ENCODE measurements around the gene TGM5. TPM values are rescaled to one million over a fixed set of nuclear protein-coding genes. Genes with fewer than 3 reads are reported as not detected.
"Not testable (repeated sequence)": the region's sequence is repeated elsewhere in the genome, so short reads cannot be mapped to it uniquely, and the experiment has no call there.

The TGM5 gene
- total and polyA plus RNA-seq, 2 donors (not counting 3 experiments of a cell fraction or from before 2014, with no cell fraction given): not detected

DNA sequence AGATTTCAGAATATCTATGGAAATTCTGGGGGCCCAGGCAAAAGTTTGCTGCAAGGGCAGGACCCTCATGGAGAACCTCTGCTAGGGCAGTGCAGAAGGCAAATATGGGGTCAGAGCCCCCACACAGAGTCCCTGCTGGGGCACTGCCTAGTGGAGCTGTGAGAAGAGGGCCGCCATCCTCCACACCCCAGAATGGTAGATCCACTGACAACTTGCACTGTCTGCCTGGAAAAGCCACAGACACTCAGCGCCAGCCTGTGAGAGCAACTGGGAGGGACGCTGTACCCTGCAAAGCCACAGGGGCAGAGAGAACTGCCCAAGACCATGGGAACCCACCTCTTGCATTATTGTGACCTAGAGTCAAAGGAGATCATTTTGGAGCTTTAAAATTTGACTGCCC is 67.7 kb downstream of the TGM5 start:
- Histone ChIP-seq H4K20me1 (replicated peaks; ENCODE audit: control insufficient read depth, extremely low read depth, insufficient read depth, low read length) (no peaks in the 10 kb centered on the region), H3K4me2 (ENCODE audit: insufficient read depth, low read length) (no peak overlapping the region), H3K4me1 (ENCODE audit: control insufficient read depth, extremely low read depth, insufficient read depth, low read length) (no peaks in the 10 kb centered on the region), H3K9me1 (replicated peaks; ENCODE audit: control insufficient read depth, extremely low read depth, insufficient read depth, low read length) (no peaks in the 10 kb centered on the region), H3K79me2 (ENCODE audit: control insufficient read depth, insufficient read depth, low read length) (no peaks in the 10 kb centered on the region), H3K9me3 (replicated peaks; ENCODE audit: control insufficient read depth, insufficient read depth, low read length) (no peaks in the 10 kb centered on the region), H3K27ac (ENCODE audit: insufficient read depth, low read depth, low read length) (no peak overlapping the region), H3K36me3 (ENCODE audit: control insufficient read depth in 2 of 2, extremely low read depth in 1 of 2, insufficient read depth in 2 of 2, low read length in 2 of 2) (peaks cover 0 to 3% of the 10 kb centered on the region in 2 experiments), H3K27me3 (ENCODE audit: control insufficient read depth in 2 of 2, insufficient read depth in 2 of 2, low read length in 2 of 2) (no peaks in the 10 kb centered on the region), H3K9ac (replicated peaks; ENCODE audit: extremely low read depth, insufficient read depth, low read length) (no peak overlapping the region), H3K4me3 (replicated peaks in 1 of 3; ENCODE audit: insufficient read depth in 1 of 3, low read depth in 1 of 3, low read length in 3 of 3) (no peak overlapping the region), H2AFZ (ENCODE audit: low read depth, low read length) (no peak overlapping the region)
- ChIA-PET POLR2A (no interaction called here), CTCF (interaction anchor here (2.3 kb wide), 1 partner anchor 9 kb away, joined by 7 read pairs; no protein-coding TSS in a partner anchor)
- FAIRE-seq: no peak
- no peak for DNase-seq (ENCODE audit: low read depth, low spot score)
- no TSS peak for BruUV-seq (replicated peaks)
- TF ChIP-seq EZH2 (IDR thresholded peaks at IDR 0.05; ENCODE audit: borderline replicate concordance, low read depth, low read length, severe bottlenecking) (no peak), GATA2 (IDR thresholded peaks at IDR 0.05; ENCODE audit: insufficient read depth, insufficient read length, low read depth, low read length) (no peak), CTCF (IDR thresholded peaks at IDR 0.05; ENCODE audit: extremely low read depth in 1 of 2, insufficient read depth in 1 of 2, low read depth in 1 of 2, low read length in 2 of 2) (no peak), JUN (IDR thresholded peaks at IDR 0.05; ENCODE audit: borderline replicate concordance, insufficient read depth, insufficient read length, low read depth) (no peak), FOS (IDR thresholded peaks at IDR 0.05; ENCODE audit: borderline replicate concordance, insufficient read depth, low read length) (no peak), MAX (IDR thresholded peaks at IDR 0.05; ENCODE audit: insufficient read depth, insufficient read length) (no peak), MYC (IDR thresholded peaks at IDR 0.05; ENCODE audit: low read depth, low read length) (no peak), POLR2AphosphoS5 (IDR thresholded peaks at IDR 0.05; ENCODE audit: insufficient read depth, low read depth, low read length) (no peak), POLR2A (IDR thresholded peaks at IDR 0.05; ENCODE audit: low read depth, low read length) (no peak)
- intact Hi-C loops (cut with micrococcal nuclease): no loop called here
- dilution Hi-C loops (cut with MboI; ENCODE audit: extremely low pct_ligation_motif_present, low sequenced_read_pairs): no loop called here

DNA sequence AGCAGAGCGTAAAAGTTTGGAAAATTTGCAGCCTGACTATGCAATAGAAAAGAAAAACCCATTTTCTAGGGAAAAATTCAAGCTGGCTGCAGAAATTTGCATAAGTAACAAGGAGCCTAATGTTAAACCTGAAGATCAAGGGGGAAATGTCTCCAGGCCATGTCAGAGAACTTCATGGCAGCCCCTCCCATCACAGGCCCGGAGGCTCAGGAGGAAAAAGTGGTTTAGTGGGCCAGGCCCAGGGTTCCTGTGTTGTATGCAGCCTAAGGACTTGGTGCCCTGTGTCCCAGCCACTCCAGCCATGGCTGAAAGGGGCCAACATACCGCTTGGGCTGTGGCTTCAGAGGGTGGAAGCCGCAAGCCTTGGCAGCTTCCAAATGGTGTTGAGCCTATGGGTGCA is 68.2 kb downstream of the TGM5 start:
- BruUV-seq (replicated peaks); intact Hi-C loops (cut with micrococcal nuclease); dilution Hi-C loops (cut with MboI; ENCODE audit: extremely low pct_ligation_motif_present, low sequenced_read_pairs); H3K9ac ChIP-seq (replicated peaks; ENCODE audit: extremely low read depth, insufficient read depth, low read length); H3K4me3 ChIP-seq (replicated peaks in 1 of 3; ENCODE audit: insufficient read depth in 1 of 3, low read depth in 1 of 3, low read length in 3 of 3); H2AFZ ChIP-seq (ENCODE audit: low read depth, low read length); H3K27ac ChIP-seq (ENCODE audit: insufficient read depth, low read depth, low read length); H3K9me3 ChIP-seq (replicated peaks; ENCODE audit: control insufficient read depth, insufficient read depth, low read length); POLR2A ChIA-PET; H3K9me1 ChIP-seq (replicated peaks; ENCODE audit: control insufficient read depth, extremely low read depth, insufficient read depth, low read length); H3K27me3 ChIP-seq (ENCODE audit: control insufficient read depth in 2 of 2, insufficient read depth in 2 of 2, low read length in 2 of 2); H4K20me1 ChIP-seq (replicated peaks; ENCODE audit: control insufficient read depth, extremely low read depth, insufficient read depth, low read length); FAIRE-seq; H3K4me2 ChIP-seq (ENCODE audit: insufficient read depth, low read length); H3K4me1 ChIP-seq (ENCODE audit: control insufficient read depth, extremely low read depth, insufficient read depth, low read length); DNase-seq (ENCODE audit: low read depth, low spot score); H3K36me3 ChIP-seq (ENCODE audit: control insufficient read depth in 2 of 2, extremely low read depth in 1 of 2, insufficient read depth in 2 of 2, low read length in 2 of 2); H3K79me2 ChIP-seq (ENCODE audit: control insufficient read depth, insufficient read depth, low read length): not testable (repeated sequence)
- CTCF ChIA-PET: interaction anchor here (2.3 kb wide), 1 partner anchor 8 kb away, joined by 7 read pairs; no protein-coding TSS in a partner anchor

- BruUV-seq (replicated peaks); H3K27me3 ChIP-seq (ENCODE audit: control insufficient read depth in 2 of 2, insufficient read depth in 2 of 2, low read length in 2 of 2); CTCF ChIA-PET; DNase-seq (ENCODE audit: low read depth, low spot score); H3K4me1 ChIP-seq (ENCODE audit: control insufficient read depth, extremely low read depth, insufficient read depth, low read length); POLR2A ChIA-PET; H3K9me1 ChIP-seq (replicated peaks; ENCODE audit: control insufficient read depth, extremely low read depth, insufficient read depth, low read length); H2AFZ ChIP-seq (ENCODE audit: low read depth, low read length); H4K20me1 ChIP-seq (replicated peaks; ENCODE audit: control insufficient read depth, extremely low read depth, insufficient read depth, low read length); H3K9ac ChIP-seq (replicated peaks; ENCODE audit: extremely low read depth, insufficient read depth, low read length); H3K4me2 ChIP-seq (ENCODE audit: insufficient read depth, low read length); FAIRE-seq; dilution Hi-C loops (cut with MboI; ENCODE audit: extremely low pct_ligation_motif_present, low sequenced_read_pairs); H3K36me3 ChIP-seq (ENCODE audit: control insufficient read depth in 2 of 2, extremely low read depth in 1 of 2, insufficient read depth in 2 of 2, low read length in 2 of 2); H3K79me2 ChIP-seq (ENCODE audit: control insufficient read depth, insufficient read depth, low read length); H3K4me3 ChIP-seq (replicated peaks in 1 of 3; ENCODE audit: insufficient read depth in 1 of 3, low read depth in 1 of 3, low read length in 3 of 3); H3K9me3 ChIP-seq (replicated peaks; ENCODE audit: control insufficient read depth, insufficient read depth, low read length); intact Hi-C loops (cut with micrococcal nuclease); H3K27ac ChIP-seq (ENCODE audit: insufficient read depth, low read depth, low read length): not testable (repeated sequence)
Observed at GRCh38 chr15:43197773-43198172, 69.0 kb downstream of the TGM5 start.
